ENCODE data around the gene UVSSA.

UVSSA gene, protein sequence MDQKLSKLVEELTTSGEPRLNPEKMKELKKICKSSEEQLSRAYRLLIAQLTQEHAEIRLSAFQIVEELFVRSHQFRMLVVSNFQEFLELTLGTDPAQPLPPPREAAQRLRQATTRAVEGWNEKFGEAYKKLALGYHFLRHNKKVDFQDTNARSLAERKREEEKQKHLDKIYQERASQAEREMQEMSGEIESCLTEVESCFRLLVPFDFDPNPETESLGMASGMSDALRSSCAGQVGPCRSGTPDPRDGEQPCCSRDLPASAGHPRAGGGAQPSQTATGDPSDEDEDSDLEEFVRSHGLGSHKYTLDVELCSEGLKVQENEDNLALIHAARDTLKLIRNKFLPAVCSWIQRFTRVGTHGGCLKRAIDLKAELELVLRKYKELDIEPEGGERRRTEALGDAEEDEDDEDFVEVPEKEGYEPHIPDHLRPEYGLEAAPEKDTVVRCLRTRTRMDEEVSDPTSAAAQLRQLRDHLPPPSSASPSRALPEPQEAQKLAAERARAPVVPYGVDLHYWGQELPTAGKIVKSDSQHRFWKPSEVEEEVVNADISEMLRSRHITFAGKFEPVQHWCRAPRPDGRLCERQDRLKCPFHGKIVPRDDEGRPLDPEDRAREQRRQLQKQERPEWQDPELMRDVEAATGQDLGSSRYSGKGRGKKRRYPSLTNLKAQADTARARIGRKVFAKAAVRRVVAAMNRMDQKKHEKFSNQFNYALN

GRCh38 chr4:1346781-1347409 lies at the start of gene UVSSA:
TSS of gene UVSSA (plus strand) at chr4:1347208. CDS start at chr4:1348092, 884 bp downstream.
- peak; percentile 91 for FAIRE-seq

- no peak for FAIRE-seq
Observed at GRCh38 chr4:1297456-1298325, 49.3 kb upstream of the UVSSA start.

DNA sequence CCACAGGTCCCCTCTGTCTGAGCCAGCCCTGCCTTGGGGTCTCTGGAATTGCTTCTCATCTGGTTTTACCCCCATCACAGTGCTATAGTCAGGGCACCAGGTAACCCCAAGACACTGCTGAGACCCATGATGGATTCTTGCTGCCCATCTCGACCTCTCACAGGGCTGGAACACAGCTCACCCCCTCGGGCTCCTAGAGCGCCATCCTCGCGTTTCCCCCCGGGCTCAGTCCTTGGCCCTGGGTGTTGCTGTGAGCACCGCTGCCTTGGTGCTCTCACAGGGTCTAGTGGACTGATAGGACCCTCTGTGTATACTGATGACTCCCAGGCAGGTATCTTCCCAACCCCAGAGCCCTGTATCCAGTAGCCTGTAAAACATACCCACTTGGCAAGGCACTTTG lies 48.5 kb upstream of the UVSSA start:
- no peak for FAIRE-seq

- no peak for FAIRE-seq
Observed at GRCh38 chr4:1299301-1299860, 47.6 kb upstream of the UVSSA start.

GRCh38 chr4:1300466-1301455 lies 46.2 kb upstream of the UVSSA start:
- FAIRE-seq = no peak

DNA sequence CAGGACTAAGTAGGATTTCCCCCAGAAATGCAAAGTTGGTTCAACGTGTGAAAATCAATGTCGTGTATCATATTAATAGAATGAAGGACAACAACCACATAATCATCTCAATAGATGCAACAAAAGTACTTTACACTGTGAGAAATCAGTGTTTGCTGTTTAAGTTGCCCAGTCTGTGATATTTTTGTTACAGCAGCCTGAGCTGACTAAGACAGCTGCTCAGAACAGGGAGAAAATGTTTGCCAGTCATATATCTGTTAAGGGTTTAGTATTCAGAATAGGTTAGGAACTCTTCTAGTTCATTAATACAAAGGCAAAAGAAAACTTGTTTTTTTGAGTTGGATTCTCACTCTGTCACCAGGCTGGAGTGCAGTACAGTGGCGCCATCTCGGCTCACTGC lies 44.8 kb upstream of the UVSSA start:
- FAIRE-seq = no peak

- FAIRE-seq = no peak
Observed at GRCh38 chr4:1305261-1305711, 41.7 kb upstream of the UVSSA start.

GRCh38 chr4:1305781-1306455 lies 41.1 kb upstream of the UVSSA start:
- FAIRE-seq = no peak

- no peak for FAIRE-seq
Observed at GRCh38 chr4:1307951-1308735, 38.9 kb upstream of the UVSSA start.

DNA sequence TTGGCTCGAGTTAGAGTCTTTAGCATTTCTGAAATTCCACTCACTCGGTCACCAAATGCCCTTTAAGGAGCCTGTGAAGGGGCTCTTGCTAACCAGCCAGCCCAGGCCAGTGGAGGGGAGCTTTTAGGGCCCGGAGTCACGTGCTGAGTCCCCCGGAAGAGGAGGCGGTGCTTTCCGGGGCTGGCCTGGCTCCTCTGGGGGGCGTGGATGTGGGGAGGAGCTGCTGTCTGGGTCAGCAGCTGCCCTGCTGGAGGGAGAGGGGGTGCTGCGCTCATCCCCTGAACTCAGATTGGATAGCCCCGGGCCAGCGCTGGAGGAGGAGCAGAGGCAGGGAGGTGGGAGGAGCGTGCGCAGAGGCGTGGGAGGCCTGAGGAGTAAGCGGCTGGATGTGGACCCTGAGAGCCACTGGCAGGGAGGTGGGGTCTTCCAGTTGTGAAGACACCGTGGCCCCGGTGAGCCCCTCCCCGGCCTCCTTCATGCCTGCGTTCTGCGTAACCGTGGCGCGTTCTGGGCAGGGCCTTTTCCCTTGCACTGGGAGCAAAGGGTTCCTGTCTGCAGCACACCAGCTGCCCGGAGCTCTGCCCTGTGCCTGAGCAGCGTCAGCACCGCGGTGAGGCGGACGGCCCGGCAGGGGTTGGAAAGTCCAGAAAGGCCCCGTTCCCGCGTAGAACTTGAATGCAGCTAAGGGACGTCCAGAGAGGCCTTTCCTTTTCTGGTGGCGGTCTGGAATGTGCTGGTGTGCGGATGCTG lies 37.6 kb upstream of the UVSSA start:
- FAIRE-seq = peak; percentile 95

DNA sequence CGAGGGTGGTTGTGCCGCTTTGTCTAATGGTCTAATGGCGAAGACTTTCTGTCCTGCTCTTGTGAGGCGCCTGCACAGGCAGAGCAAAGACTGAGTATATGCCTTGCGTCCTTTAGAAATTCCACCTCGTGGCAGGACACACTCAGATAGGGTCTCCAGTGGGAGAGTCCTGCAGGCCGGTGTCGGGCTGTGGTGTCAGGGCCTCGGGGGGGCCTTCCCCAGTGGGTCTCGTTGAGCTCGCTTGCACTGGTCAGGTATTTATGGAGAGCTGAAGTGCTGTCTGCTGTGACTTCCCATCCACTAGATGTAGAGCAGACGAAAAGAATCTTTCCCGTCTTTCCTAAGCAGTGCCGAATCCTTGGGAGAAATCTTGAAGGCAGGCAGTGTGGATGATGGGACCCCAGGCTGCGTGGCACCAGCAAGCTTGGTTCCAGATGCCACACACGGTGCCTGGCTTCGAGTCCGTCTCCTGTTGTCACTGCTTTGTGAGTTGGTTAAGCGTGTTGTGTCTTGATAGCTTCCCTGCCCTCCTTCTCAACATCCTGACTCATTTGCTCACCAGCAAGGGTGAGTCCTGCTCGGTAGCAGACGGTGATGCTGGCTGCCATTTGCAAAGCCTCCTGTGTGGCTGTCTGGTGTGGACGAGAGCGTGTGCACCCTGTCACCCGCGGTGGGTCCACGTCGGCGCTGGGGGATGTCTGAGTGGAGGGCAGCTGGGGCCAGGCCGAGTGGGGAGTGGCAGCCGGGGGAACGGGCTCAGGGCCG lies 36.8 kb upstream of the UVSSA start:
- no peak for FAIRE-seq

DNA sequence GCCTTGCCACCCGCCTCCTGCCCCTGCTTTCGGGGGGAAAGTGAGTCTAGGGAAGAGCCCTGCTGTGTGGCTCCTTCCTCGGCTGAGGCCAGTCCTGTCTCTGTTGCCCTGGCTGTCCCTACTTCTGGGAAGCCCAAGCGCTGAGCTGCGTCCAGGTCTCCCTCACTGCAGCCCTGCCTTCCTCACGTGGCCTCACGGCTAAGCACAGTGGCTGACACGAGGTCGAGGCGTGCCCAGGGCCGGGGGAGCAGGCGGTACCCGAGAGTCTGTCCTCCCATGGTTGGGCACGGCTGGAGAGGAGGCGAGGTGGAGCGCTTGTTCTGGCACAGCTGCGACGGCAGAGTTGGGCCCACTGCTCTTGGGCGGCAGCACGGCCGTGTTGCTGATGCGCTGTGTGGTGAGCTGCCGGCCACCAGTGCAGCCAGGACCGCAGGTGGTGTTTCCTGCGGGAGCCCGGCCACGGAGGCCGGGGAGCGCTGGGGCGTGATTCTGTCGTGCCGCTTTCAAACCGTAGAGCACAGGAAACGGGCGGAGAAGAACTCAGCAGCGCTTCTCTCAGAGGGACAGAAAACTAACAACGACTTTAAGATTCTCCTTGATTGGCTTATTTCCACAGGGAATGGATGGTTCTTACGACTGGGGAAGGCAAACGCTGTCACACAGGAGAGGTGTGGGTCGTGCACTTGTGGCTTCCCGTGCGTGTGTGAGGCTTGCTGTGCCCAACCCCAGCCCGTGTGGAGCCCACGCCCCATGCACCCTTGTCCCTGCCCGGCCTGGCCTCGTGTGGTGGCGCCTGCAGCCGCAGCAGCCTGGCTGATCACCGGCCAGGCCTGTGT lies 36.0 kb upstream of the UVSSA start:
- no peak for FAIRE-seq

DNA sequence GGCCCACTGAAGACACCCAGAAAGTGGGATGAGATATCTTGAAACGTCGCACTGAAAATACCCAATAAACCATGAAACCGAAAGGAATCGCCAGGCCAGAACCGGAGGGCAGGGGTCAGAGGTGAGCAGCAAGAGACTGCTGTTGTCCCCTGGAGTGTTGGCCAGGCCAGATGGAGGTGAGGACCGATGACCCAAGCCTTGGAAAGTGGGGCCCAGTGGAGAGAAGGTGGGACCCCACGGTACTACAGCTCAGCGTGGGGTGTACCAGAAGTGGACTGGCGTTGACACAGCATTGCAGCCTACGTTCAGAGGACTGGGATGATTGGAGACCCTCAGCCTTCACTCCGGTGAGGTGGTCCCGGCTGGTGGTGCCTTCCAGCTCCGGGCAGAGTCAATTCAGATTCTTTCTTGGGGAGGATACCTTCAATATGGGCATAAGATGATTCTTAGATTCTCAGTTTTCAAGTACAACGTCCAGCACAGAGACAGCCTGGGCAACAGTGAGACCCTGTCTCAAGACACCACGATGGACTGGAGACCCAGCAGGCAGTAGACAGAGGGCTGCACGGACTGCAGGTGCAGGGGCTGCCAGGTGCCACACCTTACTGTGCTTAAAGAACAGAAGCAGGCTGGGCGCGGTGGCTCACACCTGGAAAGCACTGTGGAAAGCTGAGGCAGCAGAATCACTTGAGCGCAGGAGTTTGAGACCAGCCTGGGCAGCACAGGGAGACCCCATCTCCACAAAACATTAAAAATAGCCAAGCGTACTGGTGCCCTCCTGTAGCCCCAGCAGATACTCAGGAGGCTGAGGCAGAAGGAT lies 34.0 kb upstream of the UVSSA start:
- FAIRE-seq = no peak

GRCh38 chr4:1315306-1315705 lies 31.7 kb upstream of the UVSSA start:
- no peak for FAIRE-seq

- no peak for FAIRE-seq
Observed at GRCh38 chr4:1315836-1316536, 31.0 kb upstream of the UVSSA start.
